Trophoblast cell (in vitro differentiated cells and primary cell): ENCODE data around the gene SORCS1. TPM values are rescaled to one million over a fixed set of nuclear protein-coding genes. Genes with fewer than 3 reads are reported as not detected.

Experiments used
- DNase-seq, 2 donors: peaks; one replicate each; pipeline ENCODE4 v3.0.0-alpha.2; 2016
- H2AFZ ChIP-seq: 2 replicates; pipeline ENCODE4 v1.6.1; 2013; ENCODE audit warnings: low read length, moderate library complexity, mild to moderate bottlenecking; ENCODE audit not compliant: insufficient read depth, poor library complexity
- H2AK5ac ChIP-seq: 2 replicates; pipeline ENCODE4 v1.6.1; 2013; ENCODE audit warnings: mild to moderate bottlenecking, low read length
- H2BK120ac ChIP-seq: 2 replicates; pipeline ENCODE4 v1.6.1; 2013; ENCODE audit warnings: low read length, mild to moderate bottlenecking, moderate library complexity; ENCODE audit not compliant: insufficient read depth, poor library complexity
- H2BK12ac ChIP-seq: 2 replicates; pipeline ENCODE4 v1.6.1; 2013; ENCODE audit warnings: mild to moderate bottlenecking, low read length, moderate library complexity
- H2BK5ac ChIP-seq: 2 replicates; pipeline ENCODE4 v1.6.1; 2013; ENCODE audit warnings: low read length, low read depth, moderate library complexity, mild to moderate bottlenecking; ENCODE audit not compliant: poor library complexity
- H3K14ac ChIP-seq: 2 replicates; pipeline ENCODE4 v1.6.1; 2013; ENCODE audit warnings: mild to moderate bottlenecking, low read length
- H3K18ac ChIP-seq: 2 replicates; pipeline ENCODE4 v1.6.1; 2013; ENCODE audit warnings: mild to moderate bottlenecking, low read length
- H3K23ac ChIP-seq: 2 replicates; pipeline ENCODE4 v1.6.1; 2013; ENCODE audit warnings: low read length
- H3K27ac ChIP-seq: 2 replicates; pipeline ENCODE4 v1.5.1; 2013; ENCODE audit warnings: low read depth, mild to moderate bottlenecking, inconsistent platforms, low read length, moderate library complexity
- H3K27me3 ChIP-seq: 2 replicates; pipeline ENCODE4 v1.6.1; 2013; ENCODE audit warnings: inconsistent platforms, mild to moderate bottlenecking, low read length, moderate library complexity; ENCODE audit not compliant: insufficient read depth
- H3K36me3 ChIP-seq, 2 experiments: 1 replicate in 1 of 2; 2 replicates in 1 of 2; pipeline ENCODE4 v1.6.1; 2013; ENCODE audit warnings: low read length in 2 of 2, mild to moderate bottlenecking in 2 of 2, moderate library complexity in 1 of 2; ENCODE audit not compliant: insufficient read depth in 2 of 2, control insufficient read depth in 1 of 2
- H3K4ac ChIP-seq: 2 replicates; pipeline ENCODE4 v1.6.1; 2013; ENCODE audit warnings: low read depth, mild to moderate bottlenecking, low read length, moderate library complexity
- H3K4me1 ChIP-seq, 2 experiments: 1 replicate in 1 of 2; 2 replicates in 1 of 2; pipeline ENCODE4 v1.6.1; 2013; ENCODE audit warnings: low read length in 2 of 2, mild to moderate bottlenecking in 2 of 2, moderate library complexity in 1 of 2; ENCODE audit not compliant: insufficient read depth in 2 of 2, control insufficient read depth in 1 of 2
- H3K4me2 ChIP-seq: 2 replicates; pipeline ENCODE4 v1.6.1; 2013; ENCODE audit warnings: inconsistent platforms, mild to moderate bottlenecking, low read length, moderate library complexity
- H3K4me3 ChIP-seq: 2 replicates; pipeline ENCODE4 v1.5.1; 2013; ENCODE audit warnings: mild to moderate bottlenecking, low read depth, low read length, inconsistent platforms
- H3K79me1 ChIP-seq: one replicate; pipeline ENCODE4 v1.6.1; 2013; ENCODE audit warnings: low read length
- H3K79me2 ChIP-seq: 2 replicates; pipeline ENCODE4 v1.6.1; 2013; ENCODE audit warnings: low read length, mild to moderate bottlenecking; ENCODE audit not compliant: control insufficient read depth, insufficient read depth, poor library complexity
- H3K9ac ChIP-seq: 2 replicates; pipeline ENCODE4 v1.6.1; 2013; ENCODE audit warnings: mild to moderate bottlenecking, low read length
- H3K9me3 ChIP-seq: 2 replicates; pipeline ENCODE4 v1.6.1; 2013; ENCODE audit warnings: low read depth, mild to moderate bottlenecking, control low read depth, inconsistent platforms, low read length; ENCODE audit not compliant: insufficient read depth
- H4K12ac ChIP-seq: 2 replicates; pipeline ENCODE4 v1.6.1; 2013; ENCODE audit warnings: low read depth, mild to moderate bottlenecking, low read length, moderate library complexity
- H4K8ac ChIP-seq: 2 replicates; pipeline ENCODE4 v1.6.1; 2013; ENCODE audit warnings: low read depth, mild to moderate bottlenecking, low read length, moderate library complexity
- H4K91ac ChIP-seq: one replicate; pipeline ENCODE4 v1.6.1; 2013; ENCODE audit warnings: low read depth, mild to moderate bottlenecking, low read length, moderate library complexity
- WGBS: extraction: QIAGEN DNeasy Blood & Tissue Kit; methylation state at CpG from one replicate; pipeline ENCODE4 v1.1.7; 2013; ENCODE audit warnings: missing lambda C conversion rate; ENCODE audit not compliant: insufficient read length, insufficient coverage; ENCODE audit errors: extremely low coverage; 5-methylcytosine and 5-hydroxymethylcytosine counted together
- polyA plus RNA-seq: library from polyadenylated mRNA; stranded (reverse); fragments of 200-250 nt; gene quantifications from 2 replicates; pipeline ENCODE4 v1.2.3, GENCODE V29; 2013

The SORCS1 gene
- polyA plus RNA-seq: 1.9 and 2.2 TPM in 2 replicates

DNA sequence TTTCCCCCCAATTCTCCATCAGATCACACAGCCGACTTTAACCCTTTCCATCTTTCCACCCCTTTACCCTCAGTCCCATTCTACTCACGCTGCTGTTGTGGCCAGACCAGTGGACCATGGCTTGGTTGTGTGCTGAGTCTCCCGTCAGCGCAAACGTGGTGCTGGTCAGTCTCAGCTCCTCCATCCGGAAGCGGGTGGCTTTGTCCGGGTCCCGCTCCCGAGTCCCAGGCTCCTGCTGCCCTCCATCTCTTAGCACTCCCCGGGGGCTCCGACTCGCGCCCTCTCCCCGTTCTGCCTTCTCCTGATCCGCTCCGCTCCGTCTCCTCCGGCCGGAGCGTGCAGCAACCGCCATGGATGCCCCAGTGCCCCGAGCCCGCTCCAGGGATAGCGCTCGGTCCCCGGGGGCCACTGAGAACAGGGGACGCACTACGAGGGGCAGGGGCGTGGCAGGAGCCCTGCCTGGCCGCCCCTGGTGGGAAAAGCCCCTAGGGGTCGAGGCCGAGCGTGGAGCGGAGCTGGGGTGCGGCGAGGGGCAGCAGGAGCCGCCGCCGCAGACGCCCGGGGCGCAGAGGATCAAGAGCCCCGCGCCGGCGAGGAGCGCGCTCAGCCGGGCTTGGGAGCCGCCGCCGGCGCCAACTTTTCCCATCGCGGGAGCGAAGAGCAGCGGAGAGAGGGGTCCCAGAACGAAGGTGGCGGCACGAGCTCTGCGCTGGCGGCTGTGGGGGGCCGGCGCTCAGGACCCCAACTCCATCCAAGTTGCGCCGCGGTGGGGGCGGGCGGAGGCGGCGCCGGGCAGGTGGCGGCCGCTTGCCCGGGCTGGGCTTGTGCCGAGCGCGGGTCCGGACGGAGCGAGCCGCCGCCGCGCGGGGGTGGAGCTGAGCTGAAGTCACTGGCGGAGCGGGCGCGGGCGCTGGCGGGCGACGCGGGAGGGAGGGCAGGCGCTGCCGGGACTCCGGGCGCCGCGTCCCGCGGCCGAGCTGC, at the start of gene SORCS1:
Gene SORCS1 (minus strand): TSS at position 826 of the 981 bp plus-strand sequence.
- Histone ChIP-seq H2BK120ac (no peak within 1 kb of the TSS), H4K12ac (no peak within 1 kb of the TSS), H3K18ac (peak within 1 kb of the TSS; percentile 6), H3K27me3 (peaks cover 23% of the 10 kb centered on the region), H3K14ac (no peak within 1 kb of the TSS), H4K8ac (no peak within 1 kb of the TSS), H3K4me1 (peaks cover 0 to 5% of the 10 kb centered on the region in 2 experiments), H3K4me3 (peak within 1 kb of the TSS; percentile 68), H3K27ac (no peak within 1 kb of the TSS), H3K9ac (no peak within 1 kb of the TSS), H2AK5ac (no peak within 1 kb of the TSS), H4K91ac (no peak within 1 kb of the TSS), H3K4ac (no peak within 1 kb of the TSS), H2BK5ac (no peak within 1 kb of the TSS), H2AFZ (peak within 1 kb of the TSS; percentile 54), H3K79me1 (no peaks in the 10 kb centered on the region), H3K9me3 (peaks cover 2% of the 10 kb centered on the region), H3K79me2 (no peaks in the 10 kb centered on the region), H3K36me3 (no peaks in the 10 kb centered on the region), H2BK12ac (no peak within 1 kb of the TSS), H3K23ac (no peak within 1 kb of the TSS), H3K4me2 (peak within 1 kb of the TSS; percentile 99)
- no peak for DNase-seq
- WGBS: no CpG with 5 or more reads among the region's 105 CpGs

- Histone ChIP-seq H3K79me1 (no peaks in the 10 kb centered on the region), H2BK120ac (no peak overlapping the region), H4K8ac (no peak overlapping the region), H3K9ac (no peak overlapping the region), H3K27ac (no peak overlapping the region), H2BK5ac (no peak overlapping the region), H3K79me2 (no peaks in the 10 kb centered on the region), H3K4me1 (no peaks in the 10 kb centered on the region), H3K14ac (no peak overlapping the region), H4K12ac (no peak overlapping the region), H4K91ac (no peak overlapping the region), H3K4me2 (no peak overlapping the region), H3K23ac (no peak overlapping the region), H2BK12ac (no peak overlapping the region), H3K36me3 (no peaks in the 10 kb centered on the region), H3K27me3 (no peaks in the 10 kb centered on the region), H2AFZ (no peak overlapping the region), H3K9me3 (peaks cover 6% of the 10 kb centered on the region), H3K4me3 (no peak overlapping the region), H2AK5ac (no peak overlapping the region), H3K18ac (no peak overlapping the region), H3K4ac (no peak overlapping the region)
- DNase-seq: no peak
- WGBS: no CpG with 5 or more reads among the region's 2 CpGs
Measured at GRCh38 chr10:107214261-107214660, 49.8 kb upstream of the SORCS1 start.

DNA sequence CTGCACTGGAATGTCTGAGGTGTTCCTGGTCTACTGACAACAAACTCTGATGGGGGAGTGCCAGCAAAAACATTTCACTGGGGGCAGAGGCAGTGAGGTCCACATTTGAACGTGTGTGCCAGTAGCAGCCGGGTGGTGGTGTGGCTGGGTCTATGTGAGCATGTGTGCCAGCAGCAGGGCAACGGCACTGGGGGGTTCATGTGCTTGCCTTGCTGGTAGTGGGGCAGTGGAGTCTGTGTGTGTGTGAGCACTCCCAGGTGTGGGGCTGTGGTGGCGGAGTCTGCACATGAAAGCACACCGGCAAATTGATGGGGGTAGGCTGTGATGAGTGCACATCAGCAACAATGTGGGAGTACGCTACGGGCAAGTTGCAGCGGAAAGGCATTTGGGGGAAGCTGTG, 49.4 kb upstream of the SORCS1 start:
- H2AK5ac ChIP-seq: no peak overlapping the region
- H3K4ac ChIP-seq: no peak overlapping the region
- no peak overlapping the region for H3K4me2 ChIP-seq
- no peak overlapping the region for H2BK5ac ChIP-seq
- H4K8ac ChIP-seq: no peak overlapping the region
- H3K27me3 ChIP-seq: no peaks in the 10 kb centered on the region
- H3K14ac ChIP-seq: no peak overlapping the region
- peaks cover 6% of the 10 kb centered on the region for H3K9me3 ChIP-seq
- H3K4me3 ChIP-seq: no peak overlapping the region
- H3K79me1 ChIP-seq: no peaks in the 10 kb centered on the region
- no CpG with 5 or more reads among the region's 8 CpGs for WGBS
- no peak overlapping the region for H2BK12ac ChIP-seq
- DNase-seq: no peak
- H3K36me3 ChIP-seq: no peaks in the 10 kb centered on the region
- no peaks in the 10 kb centered on the region for H3K4me1 ChIP-seq
- H4K91ac ChIP-seq: no peak overlapping the region
- no peak overlapping the region for H2BK120ac ChIP-seq
- no peak overlapping the region for H3K23ac ChIP-seq
- H2AFZ ChIP-seq: no peak overlapping the region
- H4K12ac ChIP-seq: no peak overlapping the region
- H3K9ac ChIP-seq: no peak overlapping the region
- H3K27ac ChIP-seq: no peak overlapping the region
- H3K18ac ChIP-seq: no peak overlapping the region
- no peaks in the 10 kb centered on the region for H3K79me2 ChIP-seq

GRCh38 chr10:107206833-107207232, 42.3 kb upstream of the SORCS1 start:
- no CpG with 5 or more reads among the region's 4 CpGs for WGBS
- H3K27me3 ChIP-seq: no peaks in the 10 kb centered on the region
- H4K8ac ChIP-seq: no peak overlapping the region
- no peak overlapping the region for H3K4ac ChIP-seq
- no peaks in the 10 kb centered on the region for H3K4me1 ChIP-seq
- H3K9me3 ChIP-seq: no peaks in the 10 kb centered on the region
- H2BK12ac ChIP-seq: no peak overlapping the region
- H3K79me2 ChIP-seq: no peaks in the 10 kb centered on the region
- H3K79me1 ChIP-seq: no peaks in the 10 kb centered on the region
- H2BK5ac ChIP-seq: no peak overlapping the region
- no peak overlapping the region for H3K27ac ChIP-seq
- no peak overlapping the region for H3K14ac ChIP-seq
- H4K91ac ChIP-seq: no peak overlapping the region
- no peaks in the 10 kb centered on the region for H3K36me3 ChIP-seq
- H3K9ac ChIP-seq: no peak overlapping the region
- DNase-seq: no peak
- H2AFZ ChIP-seq: no peak overlapping the region
- no peak overlapping the region for H2AK5ac ChIP-seq
- no peak overlapping the region for H3K18ac ChIP-seq
- H2BK120ac ChIP-seq: no peak overlapping the region
- no peak overlapping the region for H3K23ac ChIP-seq
- H3K4me2 ChIP-seq: no peak overlapping the region
- no peak overlapping the region for H4K12ac ChIP-seq
- H3K4me3 ChIP-seq: no peak overlapping the region
